Chondrocyte (in vitro differentiated cells): ENCODE results near the gene HCRT. TPM values are rescaled to one million over a fixed set of nuclear protein-coding genes. Genes with fewer than 3 reads are reported as not detected.

Experiments
- DNase-seq: peaks from one replicate; pipeline ENCODE4 v3.0.0; 2021; ENCODE audit warnings: mixed read lengths, low spot score
- H3K27ac Mint-ChIP-seq: one replicate; pipeline ENCODE4 v1.8.0; 2021; ENCODE audit warnings: mild to moderate bottlenecking, moderate library complexity, mixed read lengths; ENCODE audit not compliant: unreplicated experiment
- H3K27me3 Mint-ChIP-seq: 2 replicates; pipeline ENCODE4 v1.8.0; 2021; ENCODE audit warnings: low read depth, mixed read lengths
- H3K36me3 Mint-ChIP-seq: 2 replicates; pipeline ENCODE4 v1.8.0; 2021; ENCODE audit warnings: low read depth, mixed read lengths
- H3K4me1 Mint-ChIP-seq: 2 replicates; pipeline ENCODE4 v1.8.0; 2021; ENCODE audit warnings: low read depth, mild to moderate bottlenecking, mixed read lengths
- H3K4me3 Mint-ChIP-seq: one replicate; pipeline ENCODE4 v1.8.0; 2021; ENCODE audit warnings: mild to moderate bottlenecking, moderate library complexity, mixed read lengths; ENCODE audit not compliant: unreplicated experiment
- H3K9me3 Mint-ChIP-seq: 2 replicates; pipeline ENCODE4 v1.8.0; 2021; ENCODE audit warnings: low read depth, mixed read lengths
- CTCF ChIP-seq: fragments of 200-600 bp; sonication (generic); IDR thresholded peaks from 2 replicates; pipeline ENCODE4 v1.5.0; 2021; ENCODE audit warnings: antibody characterized with exemption, mild to moderate bottlenecking, moderate library complexity
- long read RNA-seq: library from polyadenylated mRNA; stranded (forward); transcript quantifications from one replicate; pipeline ENCODE4 v2.0.0, GENCODE V29; 2021
- total RNA-seq: library from RNA; stranded (reverse); gene quantifications from 3 replicates; pipeline ENCODE4 v1.2.1, GENCODE V29; 2021

HCRT gene, protein sequence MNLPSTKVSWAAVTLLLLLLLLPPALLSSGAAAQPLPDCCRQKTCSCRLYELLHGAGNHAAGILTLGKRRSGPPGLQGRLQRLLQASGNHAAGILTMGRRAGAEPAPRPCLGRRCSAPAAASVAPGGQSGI
- not detected in 3 replicates for total RNA-seq
- long read RNA-seq, result 0 reads

GRCh38 chr17:42184713-42185620 lies at the start of gene HCRT:
HCRT (minus strand) TSS chr17:42185452; CDS start chr17:42185365, 87 bp downstream.
- Mint-ChIP-seq H3K27me3 (peaks cover 11% of the 10 kb centered on the region), H3K36me3 (no peaks in the 10 kb centered on the region), H3K4me1 (peaks cover 15% of the 10 kb centered on the region), H3K9me3 (no peaks in the 10 kb centered on the region), H3K4me3 (peak within 1 kb of the TSS; percentile 60), H3K27ac (no peak within 1 kb of the TSS)
- DNase-seq, result no peak
- TF ChIP-seq CTCF, result no peak

DNA sequence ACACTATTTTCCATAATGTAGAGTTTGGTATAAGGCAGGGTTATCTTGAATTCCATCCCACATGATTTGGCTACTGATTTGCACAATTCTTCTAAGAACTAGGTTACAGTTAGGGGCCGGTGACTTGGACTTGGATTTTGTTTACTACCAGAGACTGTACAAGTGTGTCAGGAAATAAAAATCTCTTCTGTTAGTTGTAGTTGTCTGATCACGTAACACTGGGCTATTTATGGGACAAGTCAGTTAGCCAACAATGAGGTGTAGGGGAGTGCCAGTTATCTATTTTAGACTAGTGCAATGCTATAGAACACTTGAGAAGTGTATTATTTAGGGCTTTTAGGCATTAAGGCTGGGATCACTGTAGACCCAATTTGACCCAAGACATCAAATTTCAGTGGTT lies 48.7 kb upstream of the HCRT start:
- Mint-ChIP-seq H3K9me3 (no peaks in the 10 kb centered on the region), H3K27me3 (no peaks in the 10 kb centered on the region), H3K36me3 (no peaks in the 10 kb centered on the region), H3K4me1 (no peaks in the 10 kb centered on the region), H3K4me3 (no peak overlapping the region), H3K27ac (no peak overlapping the region)
- TF ChIP-seq CTCF, result no peak
- no peak for DNase-seq

DNA sequence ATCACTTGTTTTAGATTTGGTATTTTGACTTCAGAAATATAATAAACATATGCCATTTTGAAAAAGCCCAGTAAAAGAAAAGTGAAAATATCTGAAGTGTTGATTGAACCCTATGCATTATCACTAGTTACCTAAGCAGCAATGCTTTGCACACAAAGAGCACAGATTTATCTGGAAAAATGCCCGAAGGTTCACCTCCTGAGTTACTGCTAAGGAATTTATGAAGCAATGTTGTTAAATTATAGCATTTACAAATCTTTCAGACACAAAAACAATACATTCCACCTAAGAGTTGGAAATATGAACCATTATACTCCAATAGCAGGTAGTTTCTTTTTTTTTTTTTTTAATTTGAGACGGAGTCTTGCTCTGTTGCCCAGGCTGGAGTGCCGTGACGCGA lies 47.9 kb upstream of the HCRT start:
- no peaks in the 10 kb centered on the region for H3K9me3 Mint-ChIP-seq

GRCh38 chr17:42230225-42230624 lies 45.0 kb upstream of the HCRT start:
- no peaks in the 10 kb centered on the region for H3K27me3 Mint-ChIP-seq

More for the DNA sequence above, 47.9 kb upstream of the HCRT start:
- DNase-seq, result no peak
- no peaks in the 10 kb centered on the region for H3K36me3 Mint-ChIP-seq
- peaks cover 6% of the 10 kb centered on the region for H3K4me1 Mint-ChIP-seq
- H3K27me3 Mint-ChIP-seq, result no peaks in the 10 kb centered on the region
- H3K4me3 Mint-ChIP-seq, result no peak overlapping the region
- no peak overlapping the region for H3K27ac Mint-ChIP-seq
- TF ChIP-seq CTCF, result no peak

More at GRCh38 chr17:42230225-42230624, 45.0 kb upstream of the HCRT start:
- no peak for TF ChIP-seq CTCF
- peaks cover 1% of the 10 kb centered on the region for H3K36me3 Mint-ChIP-seq
- no peak overlapping the region for H3K4me3 Mint-ChIP-seq
- peaks cover 14% of the 10 kb centered on the region for H3K4me1 Mint-ChIP-seq
- H3K9me3 Mint-ChIP-seq, result no peaks in the 10 kb centered on the region
- no peak for DNase-seq
- no peak overlapping the region for H3K27ac Mint-ChIP-seq
